ENCODE data around the gene INA.

GRCh38 chr10:103287992-103288391 lies 11.1 kb downstream of the INA start:
- no peak for TF ChIP-seq GATA3 (IDR thresholded peaks at IDR 0.05; ENCODE audit: low read depth, low read length)
- TF ChIP-seq GATA2 (IDR thresholded peaks at IDR 0.05; ENCODE audit: low read depth, low read length): no peak
